ENCODE results near the gene PRR5.

The PRR5 gene

DNA sequence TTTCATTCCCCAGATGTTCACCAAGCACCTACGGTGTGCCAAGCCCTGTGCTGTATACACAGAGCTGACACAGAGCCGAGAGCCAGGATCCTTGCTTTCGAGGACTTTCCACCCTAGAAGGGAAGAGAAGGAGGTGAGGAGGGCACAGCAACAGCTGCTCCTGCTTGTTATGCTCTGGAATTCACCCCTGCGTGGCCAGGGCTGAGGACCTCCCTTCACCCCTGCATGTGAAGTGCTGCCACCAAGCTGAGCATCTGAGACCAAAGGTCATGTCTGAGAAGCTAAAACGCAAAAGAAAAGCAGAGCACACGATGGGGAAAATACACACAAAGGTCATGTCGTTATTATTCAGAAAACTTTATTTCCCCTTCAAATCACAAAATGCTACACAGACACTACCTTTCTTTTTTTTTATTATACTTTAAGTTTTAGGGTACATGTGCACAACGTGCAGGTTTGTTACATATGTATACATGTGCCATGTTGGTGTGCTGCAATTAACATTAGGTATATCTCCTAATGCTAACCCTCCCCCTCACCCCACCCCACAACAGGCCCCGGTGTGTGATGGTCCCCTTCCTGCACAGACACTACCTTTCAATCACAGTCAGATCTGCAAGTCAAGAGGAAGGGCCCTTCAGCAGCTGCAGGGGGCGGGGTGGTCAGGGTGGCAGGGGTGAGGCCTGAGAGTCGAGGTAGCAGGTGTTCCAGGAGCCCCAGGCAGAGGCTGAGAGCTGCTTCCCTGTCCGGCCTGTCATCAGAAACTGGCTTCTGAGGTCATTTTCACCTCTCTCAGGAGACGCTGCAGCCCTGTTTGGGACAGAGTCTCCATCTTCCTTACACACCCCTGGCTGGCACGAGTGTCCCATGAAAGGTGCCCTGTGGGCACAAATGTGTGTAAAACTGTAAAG lies 40.1 kb upstream of the PRR5 start:
- TF ChIP-seq, protein P1, sequence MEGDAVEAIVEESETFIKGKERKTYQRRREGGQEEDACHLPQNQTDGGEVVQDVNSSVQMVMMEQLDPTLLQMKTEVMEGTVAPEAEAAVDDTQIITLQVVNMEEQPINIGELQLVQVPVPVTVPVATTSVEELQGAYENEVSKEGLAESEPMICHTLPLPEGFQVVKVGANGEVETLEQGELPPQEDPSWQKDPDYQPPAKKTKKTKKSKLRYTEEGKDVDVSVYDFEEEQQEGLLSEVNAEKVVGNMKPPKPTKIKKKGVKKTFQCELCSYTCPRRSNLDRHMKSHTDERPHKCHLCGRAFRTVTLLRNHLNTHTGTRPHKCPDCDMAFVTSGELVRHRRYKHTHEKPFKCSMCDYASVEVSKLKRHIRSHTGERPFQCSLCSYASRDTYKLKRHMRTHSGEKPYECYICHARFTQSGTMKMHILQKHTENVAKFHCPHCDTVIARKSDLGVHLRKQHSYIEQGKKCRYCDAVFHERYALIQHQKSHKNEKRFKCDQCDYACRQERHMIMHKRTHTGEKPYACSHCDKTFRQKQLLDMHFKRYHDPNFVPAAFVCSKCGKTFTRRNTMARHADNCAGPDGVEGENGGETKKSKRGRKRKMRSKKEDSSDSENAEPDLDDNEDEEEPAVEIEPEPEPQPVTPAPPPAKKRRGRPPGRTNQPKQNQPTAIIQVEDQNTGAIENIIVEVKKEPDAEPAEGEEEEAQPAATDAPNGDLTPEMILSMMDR (IDR thresholded peaks at IDR 0.05; ENCODE audit: low read depth, low read length, missing control alignments) = no peak
- DNase-seq (ENCODE audit: low read depth) = no peak
- H3K4me3 ChIP-seq (ENCODE audit: low read depth, low read length) = no peak overlapping the region

DNA sequence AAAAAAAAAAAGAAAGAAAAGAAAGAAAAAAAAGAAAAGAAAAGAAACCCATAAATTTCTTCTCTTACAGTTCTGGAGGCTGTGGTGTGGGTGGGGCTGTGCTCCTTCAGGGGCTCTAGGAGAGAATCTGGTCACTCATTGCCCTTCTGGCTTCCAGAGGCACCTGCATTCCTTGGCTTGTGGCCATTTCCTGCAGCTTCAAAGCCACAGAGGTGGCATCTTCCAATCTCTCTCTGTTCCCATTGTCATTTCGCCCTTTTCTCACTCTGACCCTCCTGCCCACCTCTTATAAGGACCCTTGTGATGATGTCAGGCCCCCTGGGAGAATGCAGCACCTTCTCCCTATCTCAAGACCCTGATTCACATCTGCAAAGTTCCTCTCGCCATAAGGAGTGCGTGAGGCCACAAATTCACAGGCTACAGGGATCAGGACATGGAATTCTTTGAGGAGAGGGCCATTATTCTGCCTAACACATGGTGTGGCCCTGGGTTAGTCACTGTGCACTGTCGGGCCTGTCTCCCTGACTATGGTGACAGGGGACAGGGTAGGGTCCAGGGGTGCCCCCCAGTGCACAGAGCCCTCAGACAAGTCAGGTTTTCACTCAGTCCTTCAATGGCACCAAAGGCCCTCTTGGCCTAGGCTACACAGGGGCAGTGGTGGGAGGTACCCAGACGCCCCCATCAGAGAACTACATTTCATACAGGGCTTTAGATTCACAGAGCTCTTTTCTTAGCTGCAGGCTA lies 38.6 kb upstream of the PRR5 start:
- DNase-seq (ENCODE audit: low read depth) = no peak
- H3K4me3 ChIP-seq (ENCODE audit: low read depth, low read length) = no peak overlapping the region
- TF ChIP-seq, protein P1 (IDR thresholded peaks at IDR 0.05; ENCODE audit: low read depth, low read length, missing control alignments) = no peak

DNA sequence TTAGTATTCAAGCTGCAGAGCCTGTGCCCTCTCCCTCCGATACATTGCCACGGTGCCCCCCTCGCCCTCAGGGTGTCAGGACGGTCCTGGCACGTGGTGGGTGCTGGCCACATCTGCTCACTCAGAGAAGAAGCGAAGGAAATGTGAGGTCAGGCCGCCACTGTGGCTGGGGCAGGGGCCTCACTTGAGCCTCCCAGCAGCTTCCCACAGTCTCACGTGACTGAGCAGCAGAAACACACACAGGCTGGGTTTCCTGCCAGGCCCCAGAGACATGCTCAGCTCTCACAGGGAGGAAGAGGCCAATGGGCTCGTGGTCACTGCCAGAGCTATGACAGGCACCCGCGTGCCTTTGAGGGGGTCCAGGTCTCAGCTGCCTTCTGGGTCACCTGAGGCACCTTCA lies 37.9 kb upstream of the PRR5 start:
- DNase-seq (ENCODE audit: low read depth) = no peak
- TF ChIP-seq, protein P1 (IDR thresholded peaks at IDR 0.05; ENCODE audit: low read depth, low read length, missing control alignments) = no peak
- no peak overlapping the region for H3K4me3 ChIP-seq (ENCODE audit: low read depth, low read length)

DNA sequence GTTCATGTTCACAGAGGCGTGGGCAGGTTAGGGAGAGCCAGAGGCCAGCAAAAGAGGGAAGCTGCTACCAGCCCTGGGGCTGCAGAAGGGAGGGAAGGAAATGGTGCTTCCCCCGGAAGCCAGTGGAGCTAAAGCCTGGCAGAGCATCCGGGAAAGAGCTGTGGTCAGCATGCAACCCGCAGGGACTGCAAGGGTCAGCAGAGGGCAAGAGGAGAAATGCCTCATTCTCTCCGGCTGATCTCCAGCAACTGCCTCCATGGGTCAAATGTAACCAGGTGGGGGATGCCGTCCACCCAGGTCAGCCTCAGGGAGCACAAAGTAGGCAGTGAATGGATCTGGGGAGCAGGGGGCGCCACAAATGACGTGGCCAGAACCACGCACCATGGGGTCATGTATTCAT lies 36.9 kb upstream of the PRR5 start:
- DNase-seq (ENCODE audit: low read depth) = no peak
- TF ChIP-seq, protein P1 (IDR thresholded peaks at IDR 0.05; ENCODE audit: low read depth, low read length, missing control alignments) = no peak
- no peak overlapping the region for H3K4me3 ChIP-seq (ENCODE audit: low read depth, low read length)

DNA sequence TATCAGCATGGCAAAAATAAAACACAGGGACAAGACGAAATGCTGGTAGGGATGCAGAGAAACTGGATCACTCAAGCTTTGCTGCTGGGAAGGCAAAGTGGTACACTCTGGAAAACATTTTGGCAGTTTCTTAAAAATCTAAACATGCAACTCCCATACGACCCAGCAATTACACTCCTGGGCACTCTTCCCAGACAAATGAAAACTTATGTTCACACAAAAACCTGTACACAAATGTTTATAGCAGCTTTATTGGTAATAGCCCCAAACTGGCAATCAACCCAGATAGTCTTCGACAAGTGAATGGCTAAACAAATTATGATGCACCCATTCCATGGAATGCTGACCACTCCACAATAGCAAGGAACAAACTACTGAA lies 35.8 kb upstream of the PRR5 start:
- TF ChIP-seq, protein P1 (IDR thresholded peaks at IDR 0.05; ENCODE audit: low read depth, low read length, missing control alignments) = no peak
- no peak overlapping the region for H3K4me3 ChIP-seq (ENCODE audit: low read depth, low read length)
- DNase-seq (ENCODE audit: low read depth) = no peak

- TF ChIP-seq, protein P1 (IDR thresholded peaks at IDR 0.05; ENCODE audit: low read depth, low read length, missing control alignments) = no peak
- DNase-seq (ENCODE audit: low read depth) = no peak
- no peak overlapping the region for H3K4me3 ChIP-seq (ENCODE audit: low read depth, low read length)
Measured at GRCh38 chr22:44667276-44667675, 34.7 kb upstream of the PRR5 start.
